AG09319 (cell line): ENCODE data around the gene RETREG2.

Source experiments
- DNase-seq: peaks from one replicate; pipeline ENCODE4 v3.0.0-alpha.2; 2010; ENCODE audit warnings: low read depth; ENCODE audit errors: extremely low read depth
- CTCF ChIP-seq: IDR thresholded peaks from 2 replicates; pipeline ENCODE4 v1.5.1; 2011; ENCODE audit warnings: low read depth, mild to moderate bottlenecking, inconsistent platforms, low read length, moderate library complexity

The RETREG2 gene

GRCh38 chr2:219177552-219178376 is at the start of gene RETREG2:
Gene RETREG2, plus strand, starts transcription at chr2:219178275. Its CDS starts 78 bp downstream, at chr2:219178353.
- DNase-seq, result peak; percentile 84
- peak; percentile 23 for TF ChIP-seq CTCF

GRCh38 chr2:219128396-219128795 is 49.7 kb upstream of the RETREG2 start:
- DNase-seq, result no peak

GRCh38 chr2:219129589-219129988 is 48.5 kb upstream of the RETREG2 start:
- DNase-seq, result no peak
- no peak for TF ChIP-seq CTCF

More at GRCh38 chr2:219128396-219128795, 49.7 kb upstream of the RETREG2 start:
- TF ChIP-seq CTCF, result no peak

- no peak for TF ChIP-seq CTCF
- DNase-seq, result no peak
Observed at GRCh38 chr2:219131327-219131726, 46.7 kb upstream of the RETREG2 start.

- no peak for TF ChIP-seq CTCF
- no peak for DNase-seq
Observed at GRCh38 chr2:219131744-219132143, 46.3 kb upstream of the RETREG2 start.

- DNase-seq, result no peak
Observed at GRCh38 chr2:219133976-219134375, 44.1 kb upstream of the RETREG2 start.

More at GRCh38 chr2:219133976-219134375, 44.1 kb upstream of the RETREG2 start:
- TF ChIP-seq CTCF, result no peak
